K562 (cell line): Measurements from ENCODE around the gene ZNF473. TPM values are rescaled to one million over a fixed set of nuclear protein-coding genes. Genes with fewer than 3 reads are reported as not detected.

Source experiments
- ATAC-seq: fragments of 200-7000 bp; cut with Tn5 transposase; 3 replicates; pipeline ENCODE4 v1.9.1; 2020; ENCODE audit warnings: moderate library complexity
- BruUV-seq: library from RNA; stranded (reverse); fragments of 400-500 nt; replicated peaks from 2 replicates; lab custom pipeline; 2021; lab: Mats Ljungman, UMichigan
- CTCF ChIA-PET: fragments of 300-600 bp; formaldehyde crosslinking; extraction: SDS; loops from one replicate; lab custom pipeline; 2021; ENCODE audit warnings: low intra/inter-chr PET ratio; lab: Yijun Ruan, JAX
- POLR2A ChIA-PET: fragments of 300-600, 350-650 bp; sonication (Branson Sonifier 250); formaldehyde crosslinking; extraction: SDS; loops from one replicate; lab custom pipeline; 2021; ENCODE audit warnings: antibody characterized with exemption, inconsistent platforms; lab: Yijun Ruan, JAX
- DNase-seq, 4 experiments: peaks; one replicate each; pipeline versions ENCODE4 v3.0.0 to v3.0.0-alpha.2; 2011 to 2018; ENCODE audit warnings: low spot score in 3 of 4, mixed read lengths in 3 of 4; ENCODE audit errors: extremely low read depth in 1 of 4
- FAIRE-seq: peaks from 2 replicates; lab custom pipeline; 2011; peaks lifted over from hg19 to GRCh38; lab: Jason Lieb, UNC
- H2AFZ ChIP-seq: 2 replicates; pipeline ENCODE4 v1.6.0; 2011; ENCODE audit warnings: low read depth, low read length, control low read depth, inconsistent platforms
- H3K27ac ChIP-seq: fragments of 200-600 bp; 3 replicates; pipeline ENCODE4 v1.8.0; 2011; ENCODE audit warnings: low read depth, mild to moderate bottlenecking, control low read depth, inconsistent platforms, low read length, moderate library complexity, mixed read lengths; ENCODE audit errors: extremely low read depth
- H3K27me3 ChIP-seq, 2 experiments: fragments of 300-600 bp in 1 of 2; 2 replicates in 1 of 2; 3 replicates in 1 of 2; pipeline versions ENCODE4 v1.6.0 to v1.8.0; 2011; ENCODE audit warnings: inconsistent platforms in 2 of 2, low read length in 2 of 2, mild to moderate bottlenecking in 1 of 2, mixed read lengths in 1 of 2, moderate library complexity in 1 of 2; ENCODE audit not compliant: control insufficient read depth in 2 of 2, insufficient read depth in 2 of 2
- H3K36me3 ChIP-seq: fragments of 300-600 bp; 3 replicates; pipeline ENCODE4 v1.8.0; 2011; ENCODE audit warnings: mild to moderate bottlenecking, low read length, inconsistent platforms; ENCODE audit not compliant: control insufficient read depth, insufficient read depth
- H3K4me1 ChIP-seq, 2 experiments: fragments of 200-600 bp in 1 of 2; replicated peaks in 1 of 2; 2 replicates in 1 of 2; 3 replicates in 1 of 2; pipeline versions ENCODE4 v1.5.1 to v1.8.0; 2011; ENCODE audit warnings: inconsistent platforms in 2 of 2, low read length in 2 of 2, mild to moderate bottlenecking in 1 of 2, mixed read lengths in 1 of 2, moderate library complexity in 1 of 2; ENCODE audit not compliant: control insufficient read depth in 2 of 2, insufficient read depth in 2 of 2
- H3K4me2 ChIP-seq: 2 replicates; pipeline ENCODE4 v1.6.1; 2011; ENCODE audit warnings: low read length, control low read depth, inconsistent platforms, mixed read lengths; ENCODE audit not compliant: insufficient read depth
- H3K4me3 ChIP-seq: fragments of 200-600 bp; sonication (generic), shearing (Covaris generic); 2 replicates; pipeline ENCODE4 v1.5.1; 2016; ENCODE audit warnings: control low read depth, inconsistent platforms
- H3K79me2 ChIP-seq: fragments of 200-600 bp; 3 replicates; pipeline ENCODE4 v1.8.0; 2011; ENCODE audit warnings: low read length, inconsistent platforms; ENCODE audit not compliant: control insufficient read depth, insufficient read depth
- H3K9ac ChIP-seq, 2 experiments: 2 replicates each; pipeline versions ENCODE4 v1.6.0 to v1.6.1; 2011; ENCODE audit warnings: low read depth in 2 of 2, low read length in 2 of 2, control low read depth in 1 of 2, inconsistent platforms in 1 of 2, mild to moderate bottlenecking in 1 of 2, mixed read lengths in 1 of 2; ENCODE audit not compliant: insufficient read depth in 1 of 2
- H3K9me1 ChIP-seq: one replicate; pipeline ENCODE4 v1.6.0; 2011; ENCODE audit warnings: inconsistent platforms, mild to moderate bottlenecking, low read length, moderate library complexity; ENCODE audit not compliant: control insufficient read depth, insufficient read depth
- H3K9me3 ChIP-seq: replicated peaks from 2 replicates; pipeline ENCODE4 v1.5.1; 2011; ENCODE audit warnings: low read depth, low read length, inconsistent platforms; ENCODE audit not compliant: control insufficient read depth, insufficient read depth
- H4K20me1 ChIP-seq: replicated peaks from 2 replicates; pipeline ENCODE4 v1.6.1; 2011; ENCODE audit warnings: low read length, inconsistent platforms, mixed read lengths; ENCODE audit not compliant: control insufficient read depth, insufficient read depth
- ASH1L ChIP-seq: fragments of 450-650 bp; IDR thresholded peaks from 2 replicates; pipeline ENCODE4 v1.6.1; 2018; ENCODE audit warnings: borderline replicate concordance, mild to moderate bottlenecking, low read depth; ENCODE audit not compliant: partially characterized antibody
- DLX4 ChIP-seq: fragments of 250-450 bp; sonication (Bioruptor Pico); IDR thresholded peaks from 2 replicates; pipeline ENCODE4 v1.6.1; 2021; ENCODE audit warnings: mild to moderate bottlenecking
- HDAC8 ChIP-seq: fragments of 450-650 bp; IDR thresholded peaks from 2 replicates; pipeline ENCODE4 v1.6.1; 2016; ENCODE audit warnings: mild to moderate bottlenecking, missing genetic modification characterization, moderate library complexity, missing compliant biosample characterization
- ID3 ChIP-seq, 2 experiments: fragments of 250-450 bp in 1 of 2; fragments of 450-650 bp in 1 of 2; sonication (Bioruptor Pico) in 1 of 2; IDR thresholded peaks; 2 replicates each; pipeline versions ENCODE4 v1.6.1 to v1.8.0; 2016 to 2021; ENCODE audit warnings: mild to moderate bottlenecking in 2 of 2, moderate library complexity in 2 of 2, missing compliant biosample characterization in 1 of 2, missing genetic modification characterization in 1 of 2
- ILF3 ChIP-seq: fragments of 450-650 bp; IDR thresholded peaks from 2 replicates; pipeline ENCODE4 v1.6.1; 2018; ENCODE audit warnings: antibody characterized with exemption, mild to moderate bottlenecking, moderate library complexity, borderline replicate concordance
- MEF2A ChIP-seq: IDR thresholded peaks from 2 replicates; pipeline ENCODE4 v1.6.1; 2011; ENCODE audit warnings: low read depth, mild to moderate bottlenecking, low read length, moderate library complexity; ENCODE audit not compliant: control insufficient read depth
- RAD21 ChIP-seq, 2 experiments: fragments of 250-450 bp in 1 of 2; fragments of 450-650 bp in 1 of 2; sonication (Bioruptor Pico) in 1 of 2; formaldehyde crosslinking in 1 of 2; IDR thresholded peaks in 1 of 2; conservative IDR thresholded peaks in 1 of 2; 2 replicates each; pipeline versions ENCODE4 v1.4.0 to v1.8.0; 2020 to 2022; ENCODE audit warnings: mild to moderate bottlenecking in 2 of 2, moderate library complexity in 1 of 2
- RERE ChIP-seq: sonication (generic); formaldehyde crosslinking; IDR thresholded peaks from 2 replicates; pipeline ENCODE4 v1.8.0; 2023; ENCODE audit warnings: missing genetic modification reagents, mild to moderate bottlenecking, borderline replicate concordance
- TBP ChIP-seq: optimal IDR thresholded peaks from 2 replicates; pipeline ENCODE3; 2011; ENCODE audit warnings: low read depth, low read length, improper control_type of control experiment
- TCF3 ChIP-seq: sonication (generic); formaldehyde crosslinking; IDR thresholded peaks from 2 replicates; pipeline ENCODE4 v1.4.0; 2020; ENCODE audit warnings: mild to moderate bottlenecking, missing genetic modification reagents
- TFE3 ChIP-seq: fragments of 450-650 bp; formaldehyde crosslinking; IDR thresholded peaks from 2 replicates; pipeline ENCODE4 v1.4.0; 2020; ENCODE audit warnings: mild to moderate bottlenecking, mixed read lengths
- ZNF174 ChIP-seq: fragments of 250-450 bp; sonication (Bioruptor Pico); IDR thresholded peaks from 2 replicates; pipeline ENCODE4 v1.4.0; 2020; ENCODE audit warnings: mild to moderate bottlenecking
- ZNF23 ChIP-seq: fragments of 250-450 bp; sonication (Bioruptor Pico); IDR thresholded peaks from 2 replicates; pipeline ENCODE4 v1.4.0; 2020; ENCODE audit warnings: mild to moderate bottlenecking
- WGBS: fragments of 100-300 bp; shearing (Covaris generic); methylation state at CpG from one replicate; pipeline ENCODE4 v1.1.6; 2016; ENCODE audit warnings: low coverage, mixed read lengths; ENCODE audit not compliant: insufficient coverage; ENCODE audit errors: missing lambda C conversion rate; 5-methylcytosine and 5-hydroxymethylcytosine counted together
- in situ Hi-C: fragments of 300-500 bp; cut with MboI; formaldehyde crosslinking; loops from 4 replicates; pipeline ENCODE4 v1.15.0; 2018; ENCODE audit warnings: inconsistent platforms, mixed read lengths
- intact Hi-C: fragments of 100-400 bp; cut with micrococcal nuclease; formaldehyde crosslinking; loops from 2 replicates; pipeline ENCODE4 v1.14.2; 2022
- polyA plus RNA-seq, 8 experiments: library from polyadenylated mRNA; depleted of rRNA in 4 of 8; stranded (reverse) in 5 of 8; unstranded in 3 of 8; fragments of >200 nt; fragmentation: Nextera tagmentation in 2 of 8; fragmentation: Illumina TruSeq in 1 of 8; extraction: Ambion mirVana in 2 of 8; extraction: Trizol in 1 of 8; gene quantifications; 2 replicates each; pipeline versions ENCODE4 v1.2.1 to v1.2.3, GENCODE V29; 2011 to 2014; ENCODE audit warnings: inconsistent platforms in 1 of 8, missing spikeins in 1 of 8
- total RNA-seq, 7 experiments: library from RNA; depleted of rRNA in 6 of 7; stranded (reverse); fragments of >200 nt in 6 of 7; fragmentation: Illumina TruSeq in 2 of 7; extraction: Trizol in 2 of 7; gene quantifications; 2 replicates each; pipeline versions ENCODE4 v1.2.1 to v1.2.3, GENCODE V29; 2011 to 2021; ENCODE audit warnings: low replicate concordance in 1 of 7

The ZNF473 gene
- total and polyA plus RNA-seq, 9 of the 15 experiments (the other 6 are each of a cell fraction or from before 2014, with no cell fraction given): 8.2 to 34.0 (median 28.5) TPM

GRCh38 chr19:49997709-49998108 lies 28.1 kb upstream of the ZNF473 start:
- 67% methylated on average over 5 of the region's 5 CpGs for WGBS
- Histone ChIP-seq H2AFZ (no peak overlapping the region), H3K27ac (no peak overlapping the region), H3K36me3 (peaks cover 69% of the 10 kb centered on the region; the same call in 2 of the 3 replicates), H3K79me2 (no peaks in the 10 kb centered on the region), H3K27me3 (no peaks in the 10 kb centered on the region), H3K4me1 (peaks cover 0 to 4% of the 10 kb centered on the region in 2 experiments; a peak in 1 of 5 replicates), H3K9me3 (no peaks in the 10 kb centered on the region), H3K4me3 (no peak overlapping the region), H4K20me1 (no peaks in the 10 kb centered on the region), H3K4me2 (no peak overlapping the region), H3K9ac (no peak overlapping the region), H3K9me1 (no peaks in the 10 kb centered on the region)
- BruUV-seq: no TSS peak
- ATAC-seq: peak; percentile 98
- peak; percentile 51 to 83 (median 79) for DNase-seq
- ChIA-PET CTCF (no interaction called here), POLR2A (interaction anchor here (1.0 to 1.1 kb wide), 2 partner anchors 11 to 60 kb away, joined by 3 to 6 read pairs; no protein-coding TSS in a partner anchor)
- intact Hi-C loops: no loop called here
- in situ Hi-C loops: no loop called here
- peak; percentile 98 for FAIRE-seq
- TF ChIP-seq DLX4 (no peak), ZNF174 (CRISPR knock-in tag) (no peak), ILF3 (no peak), ASH1L (no peak), TFE3 (CRISPR knock-in tag) (0 out of 2 replicates have a peak, but pooled peaks have one; percentile 2), ZNF23 (CRISPR knock-in tag) (no peak), MEF2A (no peak), HDAC8 (tag) (no peak), TCF3 (CRISPR knock-in tag) (no peak), ID3 (CRISPR knock-in tag; IDR thresholded peaks at IDR 0.05) (no peak), ID3 (tag; IDR thresholded peaks at IDR 0.05) (no peak), TBP (no peak), RAD21 (CRISPR knock-in tag; conservative IDR thresholded peaks at IDR 0.05 in 1 of 2, IDR thresholded peaks at IDR 0.05 in 1 of 2) (no peak), RERE (CRISPR knock-in tag) (no peak)
